Measurements from ENCODE around the gene ITGB3BP. TPM values are rescaled to one million over a fixed set of nuclear protein-coding genes. Genes with fewer than 3 reads are reported as not detected.
"Not testable (repeated sequence)": the region's sequence is repeated elsewhere in the genome, so short reads cannot be mapped to it uniquely, and the experiment has no call there.

Gene ITGB3BP
- 12.7 TPM for total RNA-seq (ENCODE audit: unreplicated experiment)
- long read RNA-seq, transcript ITGB3BP-212 (10 exons, 1,285 nt), result major isoform, 7 of 12 reads
- long read RNA-seq, partial matches to known transcripts, result 2 of 12 reads
- long read RNA-seq, other reads (novel, unspliced or antisense), result 2 of 12 reads

- peak within 1 kb of the TSS; percentile 91 for H3K4me3 Mint-ChIP-seq (ENCODE audit: unreplicated experiment)
- peaks cover 9% of the 10 kb centered on the region for H3K9me3 Mint-ChIP-seq (ENCODE audit: unreplicated experiment)
- H3K4me1 Mint-ChIP-seq (ENCODE audit: low read depth, unreplicated experiment), result peaks cover 3% of the 10 kb centered on the region
- no peaks in the 10 kb centered on the region for H3K27me3 Mint-ChIP-seq (ENCODE audit: unreplicated experiment)
- peak; percentile 87 for DNase-seq
- peak within 1 kb of the TSS; percentile 96 for H3K27ac Mint-ChIP-seq (ENCODE audit: unreplicated experiment)
- no peaks in the 10 kb centered on the region for H3K36me3 Mint-ChIP-seq (ENCODE audit: unreplicated experiment)
- TF ChIP-seq CTCF (IDR thresholded peaks at IDR 0.05; ENCODE audit: partially characterized antibody, unreplicated experiment), result no peak
Measured at GRCh38 chr1:63522891-63523728, at the start of gene ITGB3BP, which contains the start of gene EFCAB7. TSS of gene ITGB3BP (minus strand) at chr1:63523225. CDS start at chr1:63523133, 92 bp downstream. TSS of gene EFCAB7 (plus strand) at chr1:63523525. CDS start at chr1:63525573, 2,048 bp downstream.

GRCh38 chr1:63572686-63573085 is 49.7 kb upstream of the ITGB3BP start:
- H3K4me3 Mint-ChIP-seq (ENCODE audit: unreplicated experiment), result not testable (repeated sequence)

GRCh38 chr1:63569640-63570316 is 46.8 kb upstream of the ITGB3BP start:
- no peak for TF ChIP-seq CTCF (IDR thresholded peaks at IDR 0.05; ENCODE audit: partially characterized antibody, unreplicated experiment)
- H3K27me3 Mint-ChIP-seq (ENCODE audit: unreplicated experiment), result peaks cover 1% of the 10 kb centered on the region
- no peaks in the 10 kb centered on the region for H3K36me3 Mint-ChIP-seq (ENCODE audit: unreplicated experiment)
- H3K9me3 Mint-ChIP-seq (ENCODE audit: unreplicated experiment), result no peaks in the 10 kb centered on the region
- H3K4me1 Mint-ChIP-seq (ENCODE audit: low read depth, unreplicated experiment), result no peaks in the 10 kb centered on the region
- no peak overlapping the region for H3K27ac Mint-ChIP-seq (ENCODE audit: unreplicated experiment)
- no peak for DNase-seq
- no peak overlapping the region for H3K4me3 Mint-ChIP-seq (ENCODE audit: unreplicated experiment)

More at GRCh38 chr1:63572686-63573085, 49.7 kb upstream of the ITGB3BP start:
- H3K27ac Mint-ChIP-seq (ENCODE audit: unreplicated experiment); H3K4me1 Mint-ChIP-seq (ENCODE audit: low read depth, unreplicated experiment); H3K9me3 Mint-ChIP-seq (ENCODE audit: unreplicated experiment); H3K36me3 Mint-ChIP-seq (ENCODE audit: unreplicated experiment); H3K27me3 Mint-ChIP-seq (ENCODE audit: unreplicated experiment); DNase-seq: not testable (repeated sequence)

- no peak for TF ChIP-seq CTCF (IDR thresholded peaks at IDR 0.05; ENCODE audit: partially characterized antibody, unreplicated experiment)
- Mint-ChIP-seq H3K27ac (ENCODE audit: unreplicated experiment) (no peak overlapping the region), H3K27me3 (ENCODE audit: unreplicated experiment) (peaks cover 1% of the 10 kb centered on the region), H3K4me3 (ENCODE audit: unreplicated experiment) (no peak overlapping the region), H3K4me1 (ENCODE audit: low read depth, unreplicated experiment) (no peaks in the 10 kb centered on the region), H3K36me3 (ENCODE audit: unreplicated experiment) (peaks cover 5% of the 10 kb centered on the region), H3K9me3 (ENCODE audit: unreplicated experiment) (no peaks in the 10 kb centered on the region)
- no peak for DNase-seq
Measured at GRCh38 chr1:63569068-63569467, 46.0 kb upstream of the ITGB3BP start.

GRCh38 chr1:63563745-63564144 is 40.7 kb upstream of the ITGB3BP start:
- no peaks in the 10 kb centered on the region for H3K4me1 Mint-ChIP-seq (ENCODE audit: low read depth, unreplicated experiment)
- H3K36me3 Mint-ChIP-seq (ENCODE audit: unreplicated experiment), result peaks cover 5% of the 10 kb centered on the region
- peaks cover 1% of the 10 kb centered on the region for H3K27me3 Mint-ChIP-seq (ENCODE audit: unreplicated experiment)
- H3K4me3 Mint-ChIP-seq (ENCODE audit: unreplicated experiment), result no peak overlapping the region
- no peak for TF ChIP-seq CTCF (IDR thresholded peaks at IDR 0.05; ENCODE audit: partially characterized antibody, unreplicated experiment)
- no peak overlapping the region for H3K27ac Mint-ChIP-seq (ENCODE audit: unreplicated experiment)
- no peak for DNase-seq
- no peaks in the 10 kb centered on the region for H3K9me3 Mint-ChIP-seq (ENCODE audit: unreplicated experiment)
